SJSA1 (cell line): Measurements from ENCODE around the gene ZNF536. TPM values are rescaled to one million over a fixed set of nuclear protein-coding genes. Genes with fewer than 3 reads are reported as not detected.

Experiments used
- DNase-seq, 2 experiments: peaks; one replicate each; pipeline ENCODE4 v3.0.0-alpha.2; 2015 to 2020; ENCODE audit warnings: low spot score in 2 of 2, low read depth in 1 of 2
- H3K27ac ChIP-seq: fragments of 250-450 bp; sonication (Bioruptor Pico); 2 replicates; pipeline ENCODE4 v1.5.1; 2020; ENCODE audit warnings: mild to moderate bottlenecking, moderate library complexity
- H3K27me3 ChIP-seq: fragments of 250-450 bp; sonication (Bioruptor Pico); replicated peaks from 2 replicates; pipeline ENCODE4 v1.5.1; 2020; ENCODE audit warnings: mild to moderate bottlenecking, moderate library complexity
- H3K36me3 ChIP-seq: fragments of 250-450 bp; sonication (Bioruptor Pico); 2 replicates; pipeline ENCODE4 v1.5.1; 2020; ENCODE audit warnings: mild to moderate bottlenecking
- H3K4me1 ChIP-seq: fragments of 250-450 bp; sonication (Bioruptor Pico); replicated peaks from 2 replicates; pipeline ENCODE4 v1.6.1; 2021; ENCODE audit warnings: mild to moderate bottlenecking
- H3K4me3 ChIP-seq: fragments of 250-450 bp; sonication (Bioruptor Pico); 2 replicates; pipeline ENCODE4 v1.5.1; 2020; ENCODE audit warnings: mild to moderate bottlenecking
- H3K9me3 ChIP-seq: fragments of 250-450 bp; sonication (Bioruptor Pico); replicated peaks from 2 replicates; pipeline ENCODE4 v1.5.1; 2020; ENCODE audit warnings: mild to moderate bottlenecking
- total RNA-seq: library from RNA; depleted of rRNA; stranded (reverse); fragments of >200 nt; shearing (Covaris generic); gene quantifications from 2 replicates; pipeline ENCODE4 v1.2.3, GENCODE V29; 2014

ZNF536 gene
- total RNA-seq, 1 experiment from 2014 or later: 0.79 TPM

- peaks cover 4% of the 10 kb centered on the region; the same call in 1 of the 2 replicates for H3K4me1 ChIP-seq
- H3K9me3 ChIP-seq: no peaks in the 10 kb centered on the region
- H3K4me3 ChIP-seq: no peak overlapping the region
- no peaks in the 10 kb centered on the region for H3K36me3 ChIP-seq
- no peak for DNase-seq
- H3K27me3 ChIP-seq: peaks cover 17% of the 10 kb centered on the region
- no peak overlapping the region for H3K27ac ChIP-seq
These were observed 6.5 kb downstream of the ZNF536 start for GRCh38 chr19:30378701-30379100.

DNA sequence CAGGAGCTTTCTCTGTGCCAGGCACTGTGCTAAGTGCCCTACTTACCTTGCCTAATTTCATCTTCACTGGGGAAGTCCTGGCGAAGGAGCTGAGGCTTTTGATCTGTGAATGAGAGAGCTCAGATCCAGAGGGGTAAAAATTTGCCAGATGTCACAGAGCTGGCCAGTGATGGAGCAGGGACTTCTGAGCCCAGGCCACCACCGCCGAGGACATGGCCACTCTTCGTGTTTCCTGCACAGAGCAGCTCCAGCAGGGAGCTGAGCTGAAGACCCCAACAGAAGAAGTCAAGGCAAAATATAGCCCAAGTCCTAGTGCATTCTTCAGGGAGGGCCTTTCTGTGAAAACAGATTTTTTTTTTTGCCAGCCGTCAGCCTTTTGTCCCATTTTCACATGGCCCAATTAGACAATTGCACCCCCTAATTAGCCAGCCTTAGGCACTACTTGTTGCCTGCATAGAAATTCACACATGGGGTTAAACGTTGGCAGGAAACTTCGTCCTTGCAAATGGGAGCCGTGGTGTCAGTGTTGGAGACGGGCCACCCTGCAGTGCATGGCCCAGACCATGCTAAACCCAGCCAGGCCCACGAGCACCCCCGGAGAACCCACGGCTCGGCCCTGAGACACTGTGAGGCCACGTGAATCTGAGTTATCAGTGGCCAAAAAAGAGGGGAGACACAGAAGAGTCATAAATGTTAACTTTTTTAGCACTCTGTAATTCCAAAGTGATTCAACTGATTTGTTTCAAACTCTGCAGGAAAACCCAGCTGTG lies 7.8 kb downstream of the ZNF536 start:
- no peaks in the 10 kb centered on the region for H3K9me3 ChIP-seq
- H3K36me3 ChIP-seq: no peaks in the 10 kb centered on the region
- H3K4me3 ChIP-seq: no peak overlapping the region
- no peaks in the 10 kb centered on the region; the same call in 1 of the 2 replicates for H3K4me1 ChIP-seq
- DNase-seq: no peak
- H3K27ac ChIP-seq: no peak overlapping the region
- peaks cover 8% of the 10 kb centered on the region; the same call in 1 of the 2 replicates for H3K27me3 ChIP-seq

DNA sequence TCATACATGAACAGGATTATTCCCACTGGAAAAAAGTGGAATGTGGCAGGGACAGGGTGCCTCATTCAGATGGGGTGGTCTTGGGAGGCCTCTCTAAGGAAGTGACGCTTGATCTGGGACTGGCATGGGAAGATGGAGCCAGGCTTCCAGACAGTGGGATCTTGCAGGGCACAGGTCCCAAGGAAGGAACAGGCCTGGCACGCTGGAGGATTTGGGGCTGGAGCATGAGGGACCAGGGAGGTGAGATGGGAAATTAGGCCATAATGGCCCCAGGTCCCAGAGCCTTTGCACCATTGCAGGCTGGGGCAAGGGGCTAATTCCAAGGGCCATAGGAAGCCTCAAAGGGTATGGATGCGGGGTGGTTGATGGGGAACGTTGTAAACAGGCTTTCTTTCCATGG lies 9.2 kb downstream of the ZNF536 start:
- Histone ChIP-seq H3K27me3 (no peaks in the 10 kb centered on the region), H3K36me3 (no peaks in the 10 kb centered on the region), H3K9me3 (no peaks in the 10 kb centered on the region), H3K4me3 (no peak overlapping the region), H3K4me1 (no peaks in the 10 kb centered on the region), H3K27ac (no peak overlapping the region)
- DNase-seq: no peak

GRCh38 chr19:30385174-30385573 lies 13.0 kb downstream of the ZNF536 start:
- no peak overlapping the region for H3K27ac ChIP-seq
- no peaks in the 10 kb centered on the region for H3K4me1 ChIP-seq
- no peak for DNase-seq
- no peaks in the 10 kb centered on the region for H3K27me3 ChIP-seq
- H3K4me3 ChIP-seq: no peak overlapping the region
- no peaks in the 10 kb centered on the region for H3K9me3 ChIP-seq
- H3K36me3 ChIP-seq: no peaks in the 10 kb centered on the region

- Histone ChIP-seq H3K4me3 (no peak overlapping the region), H3K4me1 (no peaks in the 10 kb centered on the region), H3K27me3 (no peaks in the 10 kb centered on the region), H3K36me3 (no peaks in the 10 kb centered on the region), H3K27ac (no peak overlapping the region), H3K9me3 (no peaks in the 10 kb centered on the region)
- DNase-seq: no peak
These were observed 13.5 kb downstream of the ZNF536 start for GRCh38 chr19:30385666-30386065.

GRCh38 chr19:30386551-30387143 lies 14.5 kb downstream of the ZNF536 start:
- H3K9me3 ChIP-seq: no peaks in the 10 kb centered on the region
- H3K27ac ChIP-seq: no peak overlapping the region
- H3K4me3 ChIP-seq: no peak overlapping the region
- no peaks in the 10 kb centered on the region for H3K36me3 ChIP-seq
- no peak for DNase-seq
- H3K4me1 ChIP-seq: peaks cover 8% of the 10 kb centered on the region
- no peaks in the 10 kb centered on the region for H3K27me3 ChIP-seq

- DNase-seq: no peak
- H3K27me3 ChIP-seq: no peaks in the 10 kb centered on the region
- no peak overlapping the region for H3K4me3 ChIP-seq
These were observed 15.3 kb downstream of the ZNF536 start for GRCh38 chr19:30387311-30388115.

DNA sequence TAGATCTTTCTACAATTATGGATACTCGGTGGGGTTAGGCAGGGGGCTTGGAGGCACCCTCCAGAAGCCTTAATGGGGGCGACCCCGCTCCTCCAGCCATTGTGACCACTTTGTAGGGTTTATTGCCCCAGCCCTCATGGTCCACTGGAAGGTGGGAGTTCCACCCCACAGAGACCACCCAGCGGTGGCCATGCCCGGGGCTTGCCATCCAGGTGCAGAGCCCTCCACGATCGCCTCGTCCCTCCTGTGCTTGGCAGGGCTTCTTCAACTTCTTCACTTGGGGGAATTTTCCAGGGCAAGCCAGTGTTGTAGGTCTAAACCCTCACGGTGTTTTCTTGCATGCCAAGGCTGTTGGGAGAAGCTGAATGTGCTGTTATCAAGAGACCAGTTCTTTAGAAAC lies 16.1 kb downstream of the ZNF536 start:
- no peaks in the 10 kb centered on the region for H3K27me3 ChIP-seq
- no peak overlapping the region for H3K4me3 ChIP-seq
- H3K4me1 ChIP-seq: peaks cover 24% of the 10 kb centered on the region
- H3K36me3 ChIP-seq: no peaks in the 10 kb centered on the region
- H3K9me3 ChIP-seq: no peaks in the 10 kb centered on the region
- no peak for DNase-seq
- H3K27ac ChIP-seq: no peak overlapping the region

More at GRCh38 chr19:30387311-30388115, 15.3 kb downstream of the ZNF536 start:
- no peak overlapping the region for H3K27ac ChIP-seq
- no peaks in the 10 kb centered on the region for H3K9me3 ChIP-seq
- peaks cover 16% of the 10 kb centered on the region for H3K4me1 ChIP-seq
- H3K36me3 ChIP-seq: no peaks in the 10 kb centered on the region

DNA sequence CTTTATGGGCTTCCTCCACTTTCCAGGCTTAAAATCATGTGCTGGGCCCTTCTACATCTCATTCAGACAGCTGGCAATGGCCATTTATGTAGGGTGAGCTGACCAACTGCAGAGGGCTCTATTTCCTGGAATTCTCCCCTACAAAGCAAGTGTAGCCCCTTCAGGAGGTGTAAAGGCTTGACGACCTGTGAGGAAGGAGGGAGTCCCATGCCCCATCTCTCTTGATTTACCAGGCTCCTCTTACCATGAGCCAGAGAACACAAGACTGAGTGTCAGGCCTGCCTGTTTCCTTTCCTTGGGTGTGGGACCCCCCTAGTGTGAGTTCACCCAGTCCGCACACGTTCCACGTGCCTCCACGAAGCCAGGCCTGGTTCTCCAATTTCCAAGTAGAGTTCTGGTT lies 16.6 kb downstream of the ZNF536 start:
- DNase-seq: no peak
- H3K36me3 ChIP-seq: no peaks in the 10 kb centered on the region
- no peaks in the 10 kb centered on the region for H3K27me3 ChIP-seq
- no peaks in the 10 kb centered on the region for H3K9me3 ChIP-seq
- peaks cover 29% of the 10 kb centered on the region for H3K4me1 ChIP-seq
- no peak overlapping the region for H3K27ac ChIP-seq
- H3K4me3 ChIP-seq: no peak overlapping the region

DNA sequence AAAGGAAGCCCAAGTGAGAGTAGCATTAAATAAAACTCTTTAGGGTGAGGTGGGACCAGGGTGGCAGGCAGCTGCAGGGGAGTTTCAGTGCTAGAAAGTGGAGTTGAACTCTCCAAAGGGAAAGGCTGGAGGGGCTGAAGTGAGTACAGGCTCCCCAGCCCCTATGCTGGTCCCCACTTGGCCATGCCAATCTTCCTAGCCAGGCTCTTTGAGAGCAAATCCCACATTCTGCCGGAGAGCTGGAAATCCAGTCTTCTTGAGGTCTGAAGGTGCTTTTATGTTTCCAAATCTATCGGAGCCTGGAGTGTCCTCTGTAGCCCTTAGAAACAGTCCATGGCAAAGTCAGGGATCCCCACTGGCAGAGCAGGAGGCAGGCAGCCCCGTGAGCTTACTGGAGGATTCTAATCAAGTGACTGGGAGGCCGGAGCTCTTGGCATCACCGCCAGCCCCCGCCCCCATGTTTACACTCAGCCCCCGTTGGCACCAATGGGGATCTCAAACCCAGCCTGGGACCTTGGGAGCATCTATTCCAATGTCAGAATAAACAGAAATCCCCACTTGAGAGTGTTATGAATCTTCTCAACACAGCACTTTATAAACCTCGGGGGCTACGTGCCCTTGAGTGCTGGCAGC lies 18.3 kb downstream of the ZNF536 start:
- H3K9me3 ChIP-seq: no peaks in the 10 kb centered on the region
- no peak overlapping the region for H3K4me3 ChIP-seq
- no peaks in the 10 kb centered on the region for H3K36me3 ChIP-seq
- no peak overlapping the region for H3K27ac ChIP-seq
- H3K4me1 ChIP-seq: peaks cover 32% of the 10 kb centered on the region
- DNase-seq: no peak
- H3K27me3 ChIP-seq: no peaks in the 10 kb centered on the region

DNA sequence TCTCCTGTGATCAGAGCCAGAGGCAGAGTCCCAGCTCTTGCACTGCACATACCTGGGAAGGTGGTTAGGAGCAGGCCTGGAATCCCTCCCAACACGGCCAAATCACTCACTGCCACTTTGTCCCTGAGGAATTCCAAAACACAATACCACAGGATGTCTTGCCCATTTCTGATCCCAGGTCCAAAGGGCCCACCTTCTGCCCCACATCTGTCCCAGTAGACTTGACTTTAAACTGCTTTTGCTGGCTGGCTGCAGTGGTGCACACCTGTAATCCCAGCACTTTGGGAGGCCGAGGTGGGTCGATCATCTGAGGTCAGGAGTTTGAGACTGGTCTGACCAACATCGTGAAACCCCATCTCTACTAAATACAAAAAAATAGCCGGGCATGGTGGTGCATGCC lies 18.9 kb downstream of the ZNF536 start:
- no peak overlapping the region for H3K4me3 ChIP-seq
- peaks cover 32% of the 10 kb centered on the region for H3K4me1 ChIP-seq
- no peaks in the 10 kb centered on the region for H3K27me3 ChIP-seq
- no peak for DNase-seq
- no peaks in the 10 kb centered on the region for H3K9me3 ChIP-seq
- H3K36me3 ChIP-seq: no peaks in the 10 kb centered on the region
- H3K27ac ChIP-seq: no peak overlapping the region

DNA sequence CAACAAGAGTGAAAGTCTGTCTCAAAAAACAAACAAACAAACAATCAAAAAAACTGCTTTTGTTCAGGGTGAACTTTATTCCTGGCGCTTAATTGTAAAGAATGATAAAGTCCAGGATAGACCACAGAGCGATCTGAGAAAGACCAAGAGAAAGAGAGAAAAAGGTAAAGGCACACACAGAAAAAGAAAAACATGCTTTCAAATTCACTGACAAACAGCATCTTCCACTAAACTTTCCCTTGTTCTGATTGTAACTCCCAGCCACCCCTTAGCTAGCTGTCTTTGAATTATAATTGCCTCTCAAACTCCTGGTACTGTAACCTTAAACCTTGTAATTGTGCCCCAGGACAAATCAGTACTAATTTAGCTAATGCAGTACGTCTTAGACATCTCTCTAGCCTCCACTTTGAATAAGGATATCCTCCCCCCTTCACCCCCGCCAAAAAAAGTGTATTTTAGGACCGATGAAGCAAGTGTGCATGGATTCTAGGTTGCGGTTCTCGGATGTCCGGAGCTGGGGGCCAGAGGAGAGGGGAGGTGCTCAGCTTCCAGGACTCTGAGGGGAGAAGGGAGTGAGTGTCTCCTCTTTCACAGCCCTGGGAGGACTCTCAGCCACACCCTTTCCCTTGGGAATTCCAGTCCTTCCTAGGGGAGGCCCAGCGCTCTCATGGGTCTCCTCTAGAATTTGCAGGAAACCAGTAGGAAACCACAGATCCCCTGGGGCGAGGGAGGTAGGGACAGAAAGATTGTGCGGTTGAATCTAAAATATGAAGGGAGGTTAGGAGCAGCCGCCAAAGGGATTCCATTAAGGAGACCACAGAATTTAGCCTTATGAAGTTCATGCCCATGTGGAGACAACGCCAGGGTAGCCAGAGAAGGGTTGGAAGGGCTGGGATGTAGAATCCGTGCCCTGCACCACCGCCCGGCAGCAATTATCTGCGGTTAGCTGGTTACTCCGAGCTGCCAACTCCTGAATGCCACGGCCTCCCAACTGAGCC lies 19.7 kb downstream of the ZNF536 start:
- Histone ChIP-seq H3K4me3 (no peak overlapping the region), H3K4me1 (peaks cover 32% of the 10 kb centered on the region), H3K9me3 (no peaks in the 10 kb centered on the region), H3K27me3 (no peaks in the 10 kb centered on the region), H3K27ac (peak overlapping the region; percentile 37), H3K36me3 (no peaks in the 10 kb centered on the region)
- DNase-seq: peak; percentile 97

DNA sequence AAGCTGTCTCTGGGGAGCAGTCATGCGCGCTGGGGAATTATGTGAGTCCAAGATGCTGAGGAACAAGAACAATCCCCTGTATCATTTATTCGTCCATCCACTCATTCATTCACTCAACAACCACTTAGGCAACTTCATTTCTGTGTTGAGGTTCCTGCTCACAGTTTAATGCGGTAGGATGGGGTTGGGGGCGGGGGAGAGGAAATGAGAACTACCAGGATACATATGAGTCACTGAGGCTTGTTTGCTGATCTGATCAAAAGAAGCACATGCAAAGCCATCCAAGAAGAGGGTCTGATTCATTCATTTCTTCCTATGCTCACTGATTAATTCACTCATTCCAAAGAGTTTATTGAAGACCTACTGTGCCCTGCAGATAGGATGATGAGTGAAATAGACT lies 20.9 kb downstream of the ZNF536 start:
- H3K4me3 ChIP-seq: no peak overlapping the region
- no peaks in the 10 kb centered on the region for H3K36me3 ChIP-seq
- peak overlapping the region; percentile 37 for H3K27ac ChIP-seq
- DNase-seq: peak; percentile 71 to 75
- no peaks in the 10 kb centered on the region for H3K27me3 ChIP-seq
- H3K9me3 ChIP-seq: no peaks in the 10 kb centered on the region
- peaks cover 32% of the 10 kb centered on the region for H3K4me1 ChIP-seq
